ENCODE measurements around the gene SCAMP4. TPM values are rescaled to one million over a fixed set of nuclear protein-coding genes. Genes with fewer than 3 reads are reported as not detected.

The SCAMP4 gene
- total and polyA plus RNA-seq, 2 of the 13 experiments (the other 11 are each of a cell fraction or from before 2014, with no cell fraction given): 10.7 to 13.7 TPM

GRCh38 chr19:1942078-1942933, 37.1 kb downstream of the SCAMP4 start (continued):
- 0 out of 2 replicates have a peak, but pooled peaks have one; percentile 52 for TF ChIP-seq PRDM10 (CRISPR knock-in tag; IDR thresholded peaks at IDR 0.05; ENCODE audit: low read depth)
- no peak for TF ChIP-seq ZBTB7B (CRISPR knock-in tag; IDR thresholded peaks at IDR 0.05)
- 0 out of 2 replicates have a peak, but pooled peaks have one; percentile 19 for TF ChIP-seq CTCF (CRISPR knock-in tag; IDR thresholded peaks at IDR 0.05)
- TF ChIP-seq ZNF761 (CRISPR knock-in tag; conservative IDR thresholded peaks at IDR 0.05): 0 out of 2 replicates have a peak, but pooled peaks have one; percentile 60
- 0 out of 2 replicates have a peak, but pooled peaks have one; percentile 23 for TF ChIP-seq ZNF83 (CRISPR knock-in tag; IDR thresholded peaks at IDR 0.05; ENCODE audit: borderline replicate concordance)
- TF ChIP-seq ARNTL (CRISPR knock-in tag; IDR thresholded peaks at IDR 0.05): peak; percentile 60
- 0 out of 2 replicates have a peak, but pooled peaks have one; percentile 55 for TF ChIP-seq EED (CRISPR knock-in tag; IDR thresholded peaks at IDR 0.05)
- TF ChIP-seq E2F1 (CRISPR knock-in tag; IDR thresholded peaks at IDR 0.05): no peak
- TF ChIP-seq PAXIP1 (CRISPR knock-in tag; conservative IDR thresholded peaks at IDR 0.05): peak; percentile 55
- TF ChIP-seq BCL6 (CRISPR knock-in tag; IDR thresholded peaks at IDR 0.05): 0 out of 2 replicates have a peak, but pooled peaks have one; percentile 31
- TF ChIP-seq, protein P1, sequence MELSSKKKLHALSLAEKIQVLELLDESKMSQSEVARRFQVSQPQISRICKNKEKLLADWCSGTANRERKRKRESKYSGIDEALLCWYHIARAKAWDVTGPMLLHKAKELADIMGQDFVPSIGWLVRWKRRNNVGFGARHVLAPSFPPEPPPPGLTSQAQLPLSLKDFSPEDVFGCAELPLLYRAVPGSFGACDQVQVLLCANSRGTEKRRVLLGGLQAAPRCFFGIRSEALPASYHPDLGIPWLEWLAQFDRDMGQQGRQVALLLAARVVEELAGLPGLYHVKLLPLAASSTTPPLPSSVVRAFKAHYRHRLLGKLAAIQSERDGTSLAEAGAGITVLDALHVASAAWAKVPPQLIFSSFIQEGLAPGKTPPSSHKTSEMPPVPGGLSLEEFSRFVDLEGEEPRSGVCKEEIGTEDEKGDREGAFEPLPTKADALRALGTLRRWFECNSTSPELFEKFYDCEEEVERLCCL (CRISPR knock-in tag; IDR thresholded peaks at IDR 0.05; ENCODE audit: borderline replicate concordance): no peak
- TF ChIP-seq POLR2A (IDR thresholded peaks at IDR 0.05; ENCODE audit: insufficient read depth in 1 of 2, low read depth in 2 of 2, low read length in 2 of 2): 0 out of 4 replicates have a peak, but pooled peaks of 1 of the 2 experiments have one; percentile 22
- 0 out of 2 replicates have a peak, but pooled peaks have one; percentile 22 for TF ChIP-seq ZNF280B (CRISPR knock-in tag; IDR thresholded peaks at IDR 0.05; ENCODE audit: borderline replicate concordance)

Data from HepG2 (cell line).